ENCODE measurements around the gene CD27. TPM values are rescaled to one million over a fixed set of nuclear protein-coding genes. Genes with fewer than 3 reads are reported as not detected.

The CD27 gene
- total RNA-seq, 1 donor, result under 0.01 TPM

- no peak overlapping the region for H3K4me3 ChIP-seq (ENCODE audit: low read depth, low read length)
- TF ChIP-seq CTCF (IDR thresholded peaks at IDR 0.05; ENCODE audit: insufficient read depth, low read depth, low read length), result no peak
- no peak for DNase-seq (ENCODE audit: low read depth)
Observed at GRCh38 chr12:6443361-6443983, 1.3 kb upstream of the CD27 start.

GRCh38 chr12:6444031-6444430 lies 724 bp upstream of the CD27 start:
- no peak overlapping the region for H3K4me3 ChIP-seq (ENCODE audit: low read depth, low read length)
- no peak for DNase-seq (ENCODE audit: low read depth)
- no peak for TF ChIP-seq CTCF (IDR thresholded peaks at IDR 0.05; ENCODE audit: insufficient read depth, low read depth, low read length)

- peak overlapping the region; percentile 81 for H3K4me3 ChIP-seq (ENCODE audit: low read depth, low read length)
- peak; percentile 59 for DNase-seq (ENCODE audit: low read depth)
- TF ChIP-seq CTCF (IDR thresholded peaks at IDR 0.05; ENCODE audit: insufficient read depth, low read depth, low read length), result no peak
Observed at GRCh38 chr12:6450091-6450868, 5.5 kb downstream of the CD27 start.

GRCh38 chr12:6450869-6451347 lies 6.2 kb downstream of the CD27 start:
- H3K4me3 ChIP-seq (ENCODE audit: low read depth, low read length), result peak overlapping the region; percentile 81
- TF ChIP-seq CTCF (IDR thresholded peaks at IDR 0.05; ENCODE audit: insufficient read depth, low read depth, low read length), result no peak
- no peak for DNase-seq (ENCODE audit: low read depth)

- TF ChIP-seq CTCF (IDR thresholded peaks at IDR 0.05; ENCODE audit: insufficient read depth, low read depth, low read length), result no peak
- DNase-seq (ENCODE audit: low read depth), result peak; percentile 86
- H3K4me3 ChIP-seq (ENCODE audit: low read depth, low read length), result peak within 1 kb of the TSS; percentile 81
Observed at GRCh38 chr12:6451348-6452244, 6.8 kb downstream of the CD27 start, which contains the start of gene TAPBPL. Gene TAPBPL (plus strand): TSS chr12:6452042. CDS start chr12:6452249, 207 bp downstream.

GRCh38 chr12:6452245-6452943 lies 7.6 kb downstream of the CD27 start:
- TF ChIP-seq CTCF (IDR thresholded peaks at IDR 0.05; ENCODE audit: insufficient read depth, low read depth, low read length), result no peak
- DNase-seq (ENCODE audit: low read depth), result no peak
- H3K4me3 ChIP-seq (ENCODE audit: low read depth, low read length), result peak overlapping the region; percentile 81

Measured in fibroblast of villous mesenchyme (primary cell).